B cell (primary cell): Measurements from ENCODE around the gene GLIS1. TPM values are rescaled to one million over a fixed set of nuclear protein-coding genes. Genes with fewer than 3 reads are reported as not detected.

Experiments used
- ATAC-seq: fragments of 200-7000 bp; cut with Tn5 transposase; one replicate; pipeline ENCODE4 v1.10.0; 2021; ENCODE audit warnings: low read depth, mild to moderate bottlenecking, moderate number of reproducible peaks, moderate library complexity
- CTCF ChIA-PET: fragments of 350-600 bp; sonication (Branson Sonifier 250); formaldehyde crosslinking; loops from one replicate; lab custom pipeline; 2021; ENCODE audit warnings: antibody characterized with exemption, inconsistent platforms; lab: Charles Lee
- POLR2A ChIA-PET: fragments of 350-600 bp; sonication (Branson Sonifier 250); formaldehyde crosslinking; loops from one replicate; lab custom pipeline; 2021; ENCODE audit warnings: antibody characterized with exemption; lab: Charles Lee
- DNase-seq: peaks from one replicate; pipeline ENCODE4 v3.0.0; 2013
- H2AFZ ChIP-seq: 2 replicates; pipeline ENCODE4 v1.6.1; 2012; ENCODE audit warnings: mild to moderate bottlenecking, low read depth, low read length; ENCODE audit not compliant: insufficient read depth, poor library complexity, severe bottlenecking
- H3K27ac ChIP-seq, 2 donors: 1 replicate in 1 of 2; 2 replicates in 1 of 2; pipeline ENCODE4 v1.5.1; 2012 to 2013; ENCODE audit warnings: low read length in 2 of 2, mild to moderate bottlenecking in 2 of 2, moderate library complexity in 1 of 2
- H3K27me3 ChIP-seq, 4 experiments: fragments of 200-600 bp in 1 of 4; sonication (generic) in 1 of 4; replicated peaks in 1 of 4; 1 replicate in 2 of 4; 2 replicates in 2 of 4; pipeline versions ENCODE4 v1.6.1 to v1.7.0; 2013 to 2016; ENCODE audit warnings: low read length in 3 of 4, mild to moderate bottlenecking in 2 of 4, mixed read lengths in 1 of 4, moderate library complexity in 1 of 4; ENCODE audit not compliant: insufficient read depth in 4 of 4, control insufficient read depth in 3 of 4; ENCODE audit errors: control extremely low read depth in 1 of 4
- H3K36me3 ChIP-seq, 2 experiments: replicated peaks in 1 of 2; 1 replicate in 1 of 2; 2 replicates in 1 of 2; pipeline versions ENCODE4 v1.6.1 to v1.7.1; 2013; ENCODE audit warnings: low read length in 1 of 2; ENCODE audit not compliant: insufficient read depth in 2 of 2, control insufficient read depth in 1 of 2; ENCODE audit errors: control extremely low read depth in 1 of 2, extremely low read depth in 1 of 2
- H3K4me1 ChIP-seq, 2 donors: fragments of 200-600 bp in 1 of 2; sonication (generic) in 1 of 2; 1 replicate in 1 of 2; 2 replicates in 1 of 2; pipeline versions ENCODE4 v1.5.1 to v1.6.1; 2013 to 2017; ENCODE audit warnings: low read length in 2 of 2; ENCODE audit not compliant: control insufficient read depth in 2 of 2, insufficient read depth in 2 of 2
- H3K4me2 ChIP-seq: replicated peaks from 2 replicates; pipeline ENCODE3; 2012; ENCODE audit warnings: mild to moderate bottlenecking, low read depth, low read length; ENCODE audit not compliant: poor library complexity, severe bottlenecking
- H3K4me3 ChIP-seq, 5 experiments: fragments of 200-600 bp in 1 of 5; sonication (generic) in 1 of 5; 1 replicate in 3 of 5; 2 replicates in 2 of 5; pipeline versions ENCODE4 v1.5.1 to v1.7.0; 2011 to 2016; ENCODE audit warnings: low read length in 4 of 5, mild to moderate bottlenecking in 4 of 5, low read depth in 2 of 5, control low read depth in 1 of 5, moderate library complexity in 1 of 5; ENCODE audit not compliant: insufficient read depth in 1 of 5; ENCODE audit errors: control extremely low read depth in 1 of 5, extremely low read depth in 1 of 5
- H3K79me2 ChIP-seq: fragments of 200-600 bp; sonication (generic); one replicate; pipeline ENCODE4 v1.6.0; 2016; ENCODE audit warnings: low read length; ENCODE audit not compliant: control insufficient read depth, insufficient read depth
- H3K9ac ChIP-seq: fragments of 200-600 bp; sonication (generic); 2 replicates; pipeline ENCODE4 v1.6.1; 2017; ENCODE audit warnings: mild to moderate bottlenecking, low read length, moderate library complexity
- H3K9me3 ChIP-seq, 3 donors: one replicate each; pipeline versions ENCODE4 v1.6.1 to v1.7.1; 2013; ENCODE audit warnings: low read length in 2 of 3; ENCODE audit not compliant: control insufficient read depth in 2 of 3, insufficient read depth in 1 of 3; ENCODE audit errors: control extremely low read depth in 1 of 3
- H4K20me1 ChIP-seq: 2 replicates; pipeline ENCODE4 v1.6.0; 2012; ENCODE audit warnings: mild to moderate bottlenecking, low read length; ENCODE audit not compliant: insufficient read depth, control insufficient read depth, poor library complexity, severe bottlenecking
- H3K27ac Mint-ChIP-seq: one replicate; pipeline ENCODE4 v1.8.0; 2021; ENCODE audit warnings: mixed read lengths
- H3K27me3 Mint-ChIP-seq: one replicate; pipeline ENCODE4 v1.8.0; 2021; ENCODE audit warnings: mixed read lengths
- H3K4me1 Mint-ChIP-seq: one replicate; pipeline ENCODE4 v1.8.0; 2021; ENCODE audit warnings: mixed read lengths
- H3K4me3 Mint-ChIP-seq: one replicate; pipeline ENCODE4 v1.8.0; 2021; ENCODE audit warnings: mixed read lengths
- H3K9me3 Mint-ChIP-seq: one replicate; pipeline ENCODE4 v1.8.0; 2022; ENCODE audit warnings: mixed read lengths; ENCODE audit not compliant: insufficient read depth
- CTCF ChIP-seq: fragments of 200-600 bp; IDR thresholded peaks from one replicate; pipeline ENCODE4 v1.8.0; 2022; ENCODE audit warnings: antibody characterized with exemption, mild to moderate bottlenecking
- EZH2 ChIP-seq: IDR thresholded peaks from 2 replicates; pipeline ENCODE4 v1.6.1; 2012; ENCODE audit warnings: borderline replicate concordance, low read depth, mild to moderate bottlenecking, moderate library complexity, low read length; ENCODE audit not compliant: insufficient read depth, poor library complexity, severe bottlenecking
- WGBS: methylation state at CpG from one replicate; pipeline ENCODE4 v1.1.5; 2013; ENCODE audit warnings: missing lambda C conversion rate; ENCODE audit not compliant: insufficient coverage; 5-methylcytosine and 5-hydroxymethylcytosine counted together
- intact Hi-C: fragments of 100-400 bp; cut with micrococcal nuclease; formaldehyde crosslinking; loops from one replicate; pipeline ENCODE4 v1.10.0; 2022
- polyA plus RNA-seq: library from polyadenylated mRNA; depleted of rRNA; stranded (reverse); fragments of >200 nt; gene quantifications from 2 replicates; pipeline ENCODE4 v1.2.3, GENCODE V29; 2012
- total RNA-seq, 2 donors: library from RNA; stranded (reverse); fragments of 120-200 nt in 1 of 2; gene quantifications; 1 replicate in 1 of 2; 2 replicates in 1 of 2; pipeline versions ENCODE4 v1.2.3 to v1.2.4, GENCODE V29; 2013 to 2022

Gene GLIS1
- total and polyA plus RNA-seq, 2 donors (not counting 1 experiment from before 2014, with no cell fraction given) = not detected

GRCh38 chr1:53615101-53615500, 123.9 kb downstream of the GLIS1 start:
- H3K27ac Mint-ChIP-seq = no peak overlapping the region
- no peaks in the 10 kb centered on the region for H3K4me1 ChIP-seq
- H3K4me1 Mint-ChIP-seq = no peaks in the 10 kb centered on the region
- 67% methylated on average over 3 of the region's 4 CpGs for WGBS
- peaks cover 4% of the 10 kb centered on the region for H3K9me3 Mint-ChIP-seq
- H3K36me3 ChIP-seq = no peaks in the 10 kb centered on the region
- H3K4me3 Mint-ChIP-seq = no peak overlapping the region
- intact Hi-C loops = no loop called here
- no peak overlapping the region for H3K4me3 ChIP-seq
- H3K27ac ChIP-seq = no peak overlapping the region
- H3K79me2 ChIP-seq = no peaks in the 10 kb centered on the region
- no peak overlapping the region for H3K4me2 ChIP-seq
- TF ChIP-seq CTCF (no peak), EZH2 (no peak)
- no peak overlapping the region for H2AFZ ChIP-seq
- H4K20me1 ChIP-seq = no peaks in the 10 kb centered on the region
- no peak for ATAC-seq
- CTCF ChIA-PET = no interaction called here
- POLR2A ChIA-PET = no interaction called here
- H3K27me3 ChIP-seq = no peaks in the 10 kb centered on the region
- DNase-seq = no peak
- peaks cover 0 to 14% (median 10%) of the 10 kb centered on the region in 3 donors for H3K9me3 ChIP-seq
- no peak overlapping the region for H3K9ac ChIP-seq
- no peaks in the 10 kb centered on the region for H3K27me3 Mint-ChIP-seq

GRCh38 chr1:53614231-53615021, 124.5 kb downstream of the GLIS1 start:
- no peaks in the 10 kb centered on the region for H3K79me2 ChIP-seq
- H3K9me3 ChIP-seq = peaks cover 0 to 15% (median 14%) of the 10 kb centered on the region in 3 donors
- no peak overlapping the region for H3K4me3 Mint-ChIP-seq
- no peak for DNase-seq
- POLR2A ChIA-PET = no interaction called here
- H3K4me1 Mint-ChIP-seq = no peaks in the 10 kb centered on the region
- no peaks in the 10 kb centered on the region for H4K20me1 ChIP-seq
- no peak for ATAC-seq
- WGBS = 76% methylated on average over 11 of the region's 12 CpGs
- no peaks in the 10 kb centered on the region for H3K36me3 ChIP-seq
- H3K9ac ChIP-seq = no peak overlapping the region
- no peaks in the 10 kb centered on the region for H3K27me3 ChIP-seq
- H2AFZ ChIP-seq = no peak overlapping the region
- H3K4me1 ChIP-seq = no peaks in the 10 kb centered on the region
- H3K4me3 ChIP-seq = no peak overlapping the region
- intact Hi-C loops = no loop called here
- no peak overlapping the region for H3K27ac Mint-ChIP-seq
- no peak overlapping the region for H3K4me2 ChIP-seq
- H3K27ac ChIP-seq = no peak overlapping the region
- no peak for TF ChIP-seq CTCF
- TF ChIP-seq EZH2 = no peak
- CTCF ChIA-PET = no interaction called here
- H3K27me3 Mint-ChIP-seq = no peaks in the 10 kb centered on the region
- peaks cover 4% of the 10 kb centered on the region for H3K9me3 Mint-ChIP-seq
